HUDEP-2 (cell line): ENCODE data around the gene ERBB2.
"Not testable (repeated sequence)": the region's sequence is repeated elsewhere in the genome, so short reads cannot be mapped to it uniquely, and the experiment has no call there.

Experiments
- DNase-seq, 76 experiments: peaks; one replicate each; lab custom pipeline; 2025; ENCODE audit not compliant: unreplicated experiment in 76 of 76; lab: John Stamatoyannopoulos, UW

The ERBB2 gene

GRCh38 chr17:39719563-39720355 lies 19.9 kb downstream of the ERBB2 start:
- DNase-seq, result no peak

- no peak for DNase-seq
These were observed 22.2 kb downstream of the ERBB2 start for GRCh38 chr17:39722104-39722503.

DNA sequence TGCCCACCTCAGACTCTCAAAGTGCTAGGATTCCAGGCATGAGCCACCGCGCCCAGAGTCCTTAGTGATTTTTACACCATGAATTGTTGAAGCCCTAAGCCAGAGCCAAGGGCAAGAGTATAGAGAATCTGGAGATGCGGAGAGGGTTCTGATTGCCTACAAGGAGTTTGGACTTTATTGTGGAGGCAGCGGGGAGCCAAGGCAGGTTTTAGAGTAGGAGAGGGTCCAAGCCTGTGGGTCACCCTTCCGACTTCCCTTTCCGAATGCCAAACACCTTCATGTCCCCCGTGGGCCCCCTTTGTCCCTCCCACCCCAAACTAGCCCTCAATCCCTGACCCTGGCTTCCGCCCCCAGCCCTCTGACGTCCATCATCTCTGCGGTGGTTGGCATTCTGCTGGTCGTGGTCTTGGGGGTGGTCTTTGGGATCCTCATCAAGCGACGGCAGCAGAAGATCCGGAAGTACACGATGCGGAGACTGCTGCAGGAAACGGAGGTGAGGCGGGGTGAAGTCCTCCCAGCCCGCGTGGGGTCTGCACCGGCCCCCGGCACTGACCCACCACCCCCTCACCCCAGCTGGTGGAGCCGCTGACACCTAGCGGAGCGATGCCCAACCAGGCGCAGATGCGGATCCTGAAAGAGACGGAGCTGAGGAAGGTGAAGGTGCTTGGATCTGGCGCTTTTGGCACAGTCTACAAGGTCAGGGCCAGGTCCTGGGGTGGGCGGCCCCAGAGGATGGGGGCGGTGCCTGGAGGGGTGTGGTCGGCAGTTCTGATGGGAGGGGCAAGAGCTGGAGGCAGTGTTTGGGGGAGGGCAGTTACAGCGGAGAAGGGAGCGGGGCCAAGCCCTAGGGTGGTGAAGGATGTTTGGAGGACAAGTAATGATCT lies 23.3 kb downstream of the ERBB2 start:
- peak in 66 of 76 experiments; percentile 1 to 76 (median 47) for DNase-seq

- DNase-seq, result no peak
These were observed 24.9 kb downstream of the ERBB2 start for GRCh38 chr17:39724731-39725130.

- not testable (repeated sequence) for DNase-seq
These were observed 26.1 kb downstream of the ERBB2 start for GRCh38 chr17:39725923-39726322.

- DNase-seq, result no peak
These were observed 26.8 kb downstream of the ERBB2 start for GRCh38 chr17:39726617-39727016.

DNA sequence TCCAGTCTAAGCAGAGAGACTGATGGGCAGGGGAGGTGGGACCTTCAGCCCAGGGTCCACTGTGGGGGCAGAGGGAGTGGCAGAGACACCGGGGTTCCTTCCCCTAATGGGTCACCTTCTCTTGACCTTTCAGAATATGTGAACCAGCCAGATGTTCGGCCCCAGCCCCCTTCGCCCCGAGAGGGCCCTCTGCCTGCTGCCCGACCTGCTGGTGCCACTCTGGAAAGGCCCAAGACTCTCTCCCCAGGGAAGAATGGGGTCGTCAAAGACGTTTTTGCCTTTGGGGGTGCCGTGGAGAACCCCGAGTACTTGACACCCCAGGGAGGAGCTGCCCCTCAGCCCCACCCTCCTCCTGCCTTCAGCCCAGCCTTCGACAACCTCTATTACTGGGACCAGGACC lies 27.7 kb downstream of the ERBB2 start:
- DNase-seq, result no peak

DNA sequence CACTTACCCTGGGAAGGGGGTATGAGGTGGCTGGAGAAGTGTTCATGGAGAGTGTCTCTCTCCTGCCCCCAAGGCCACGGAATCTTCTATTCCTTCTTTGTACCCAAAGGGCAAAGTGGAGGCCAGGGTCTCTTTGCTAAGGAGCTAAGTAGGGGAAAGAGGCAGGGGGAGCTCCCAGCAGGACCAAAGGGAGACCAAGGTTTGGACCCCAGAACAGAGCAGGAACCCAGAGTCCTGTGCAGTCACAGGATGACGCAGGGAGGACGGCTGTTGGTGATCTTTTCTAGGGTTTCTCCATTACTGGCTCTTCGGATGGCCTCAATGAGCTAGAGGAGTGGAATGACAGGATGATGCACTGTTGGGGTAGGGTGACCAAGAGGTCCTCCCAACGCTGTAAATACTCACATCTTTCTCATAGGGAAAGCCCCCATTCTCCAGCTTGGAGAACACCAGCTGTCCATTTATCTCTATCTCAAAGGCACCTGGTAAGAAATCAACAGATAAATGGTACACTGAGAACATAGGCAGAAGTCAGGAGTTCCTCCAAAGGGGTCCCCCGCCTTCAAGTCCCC lies 29.5 kb downstream of the ERBB2 start:
- no peak for DNase-seq

- peak in 71 of 76 experiments; percentile 19 to 95 (median 80) for DNase-seq
These were observed 30.4 kb downstream of the ERBB2 start, which contains the start of gene MIEN1 for GRCh38 chr17:39730095-39730921. TSS of gene MIEN1 (minus strand) at chr17:39730532. CDS start at chr17:39730495, 37 bp downstream.

GRCh38 chr17:39732586-39732985 lies 32.7 kb downstream of the ERBB2 start:
- no peak for DNase-seq

DNA sequence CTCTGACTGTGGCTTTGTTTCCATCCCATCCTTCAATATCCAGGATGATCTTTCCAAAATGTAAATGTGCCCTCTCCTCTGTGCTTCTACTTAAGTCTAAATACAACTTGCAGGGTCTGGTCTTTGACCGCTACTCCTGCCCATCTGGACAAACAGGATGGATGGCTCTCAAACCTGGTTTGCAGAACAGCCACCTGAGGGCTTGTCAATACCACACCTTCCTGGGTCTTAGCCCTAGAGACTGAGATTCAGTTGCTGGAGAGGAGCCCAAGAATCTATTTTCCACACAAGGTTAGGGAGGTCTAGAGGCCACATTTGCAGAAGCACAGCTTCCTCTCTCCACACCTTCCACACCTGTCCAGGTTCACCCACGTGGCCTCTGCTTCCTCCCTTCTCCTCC lies 36.0 kb downstream of the ERBB2 start:
- no peak for DNase-seq

DNA sequence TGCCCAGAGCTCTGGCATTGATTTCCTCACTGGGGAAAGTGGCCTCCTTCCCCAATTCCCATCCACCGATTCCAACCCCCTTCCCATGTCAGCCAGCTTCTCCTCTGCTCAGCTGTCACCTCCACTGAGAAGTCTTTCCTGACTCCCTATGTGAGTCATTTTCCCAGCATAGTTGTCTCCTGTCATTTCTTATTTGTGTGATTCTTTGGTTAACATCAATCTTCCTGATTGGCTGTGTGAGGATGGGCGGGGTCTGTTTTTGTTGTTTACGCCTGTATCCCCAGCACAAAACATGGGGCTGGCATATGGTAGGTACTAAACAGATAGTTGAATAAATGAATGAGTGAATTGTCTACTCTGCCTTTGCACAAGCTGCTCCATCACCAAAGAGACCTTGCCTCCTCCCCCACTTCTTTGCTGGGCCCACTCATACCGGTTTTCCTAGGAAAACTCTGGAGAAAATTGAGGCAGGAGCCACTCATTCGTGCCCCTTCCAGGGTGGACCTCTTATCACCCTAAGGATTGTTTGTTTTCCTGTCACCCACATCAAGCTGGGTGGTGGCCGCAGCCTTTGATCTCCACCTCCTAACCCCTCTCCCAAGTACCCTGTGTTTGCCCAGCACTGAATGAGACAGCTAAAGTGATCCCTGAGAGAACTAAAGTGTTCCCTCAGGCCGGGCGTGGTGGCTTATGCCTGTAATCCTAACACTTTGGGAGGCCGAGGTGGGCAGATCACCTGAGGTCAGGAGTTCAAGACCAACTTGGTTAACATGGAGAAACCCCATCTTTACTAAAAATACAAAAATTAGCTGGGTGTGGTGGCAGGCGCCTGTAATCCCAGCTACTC lies 36.7 kb downstream of the ERBB2 start:
- DNase-seq, result no peak

DNA sequence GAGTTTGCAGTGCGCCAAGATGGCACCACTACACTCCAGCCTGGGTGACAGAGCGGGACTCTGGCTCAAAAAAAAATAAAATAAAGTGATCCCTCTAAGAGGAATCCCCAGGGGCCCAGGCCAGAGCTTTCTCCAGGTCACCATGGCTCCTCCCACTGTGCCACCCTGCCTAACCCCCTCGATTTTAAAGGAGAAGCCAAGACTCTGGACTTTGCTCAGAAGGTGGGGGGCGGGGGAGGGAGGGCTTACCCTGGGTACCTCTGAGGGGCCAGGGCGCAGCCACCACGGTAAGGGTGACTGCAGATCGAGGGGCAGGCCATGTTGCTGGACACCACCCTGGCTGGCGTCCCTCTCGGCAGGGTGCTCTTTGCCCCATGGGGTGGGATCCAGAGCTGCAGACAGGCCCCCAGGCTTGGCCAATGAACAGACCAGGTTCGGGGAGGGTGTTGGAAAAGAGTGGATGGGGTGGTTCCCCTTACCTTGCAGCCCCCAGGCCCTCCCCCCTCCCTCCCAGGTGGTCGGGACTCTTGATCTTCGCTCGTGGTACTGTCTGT lies 37.4 kb downstream of the ERBB2 start:
- no peak for DNase-seq

GRCh38 chr17:39737760-39738567 lies 38.1 kb downstream of the ERBB2 start, which contains the start of gene GRB7:
TSS of gene GRB7 (plus strand) at chr17:39737938. CDS start at chr17:39742302, 4,364 bp downstream.
- no peak for DNase-seq

GRCh38 chr17:39738568-39738901 lies 38.7 kb downstream of the ERBB2 start:
- DNase-seq, result no peak

GRCh38 chr17:39738983-39739884 lies 39.4 kb downstream of the ERBB2 start:
- no peak for DNase-seq

DNA sequence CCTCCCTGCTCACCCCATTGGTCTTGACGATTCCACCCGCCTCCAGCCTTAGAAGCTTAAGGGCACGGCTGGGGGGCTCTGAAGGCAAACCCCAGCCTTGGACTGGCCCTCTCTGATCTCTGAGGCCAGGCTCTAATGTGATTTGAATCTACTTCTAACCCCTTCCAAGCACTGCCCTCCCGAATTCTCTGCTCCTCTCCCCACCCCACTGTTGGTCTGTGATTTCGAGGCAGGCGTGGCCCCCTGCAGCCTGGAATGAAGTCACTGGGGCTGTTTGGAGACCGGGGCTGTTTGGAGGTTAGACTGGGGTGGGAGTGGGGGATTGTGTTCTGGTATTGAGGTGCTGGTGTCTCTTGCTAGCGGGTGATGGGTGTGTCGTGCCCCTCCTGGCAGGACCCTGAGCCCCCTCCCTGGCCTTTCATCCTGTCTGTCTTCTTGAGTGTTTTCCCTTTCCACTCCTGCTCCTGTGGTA lies 40.1 kb downstream of the ERBB2 start:
- DNase-seq, result no peak
